GM13977 (cell line): ENCODE measurements around the gene FUNDC1.

Experiments
- DNase-seq: peaks from one replicate; pipeline ENCODE4 v3.0.0; 2012; ENCODE audit warnings: low spot score
- CTCF ChIP-seq: IDR thresholded peaks from 2 replicates; pipeline ENCODE4 v1.5.1; 2012; ENCODE audit warnings: mild to moderate bottlenecking, control low read depth; ENCODE audit not compliant: insufficient read depth; ENCODE audit errors: extremely low read depth, missing control alignments
- in situ Hi-C: fragments of 300-500 bp; cut with MboI; formaldehyde crosslinking; loops from one replicate; pipeline ENCODE4 v1.12.0; 2022; ENCODE audit warnings: low sequenced_read_pairs, low pct_unique_long_range_greater_than_20kb, mixed read lengths, inconsistent platforms; ENCODE audit not compliant: unreplicated experiment

Gene FUNDC1

GRCh38 chrX:44483965-44484606, 58.6 kb downstream of the FUNDC1 start:
- in situ Hi-C loops: no loop called here
- no peak for DNase-seq
- TF ChIP-seq CTCF: no peak

GRCh38 chrX:44482575-44482974, 60.1 kb downstream of the FUNDC1 start:
- TF ChIP-seq CTCF: no peak
- no peak for DNase-seq
- in situ Hi-C loops: no loop called here

GRCh38 chrX:44480591-44480990, 62.1 kb downstream of the FUNDC1 start:
- in situ Hi-C loops: no loop called here
- DNase-seq: no peak
- TF ChIP-seq CTCF: no peak

GRCh38 chrX:44474410-44474809, 68.2 kb downstream of the FUNDC1 start:
- DNase-seq: no peak
- TF ChIP-seq CTCF: no peak
- in situ Hi-C loops: no loop called here
